HEK293 (cell line): Measurements from ENCODE around the gene ARHGEF37.

Experiments
- BCL11A ChIP-seq: fragments of 450-650 bp; formaldehyde crosslinking; IDR thresholded peaks from 2 replicates; pipeline ENCODE4 v1.5.1; 2016; ENCODE audit warnings: low read depth, missing biosample characterization, missing genetic modification characterization
- KLF7 ChIP-seq: fragments of 450-650 bp; formaldehyde crosslinking; IDR thresholded peaks from 2 replicates; pipeline ENCODE4 v1.5.1; 2016; ENCODE audit warnings: missing biosample characterization, missing genetic modification characterization, borderline replicate concordance
- MYNN ChIP-seq: fragments of 450-650 bp; formaldehyde crosslinking; IDR thresholded peaks from 2 replicates; pipeline ENCODE4 v1.5.1; 2016; ENCODE audit warnings: missing biosample characterization, missing genetic modification characterization, borderline replicate concordance
- ZBTB7A ChIP-seq: fragments of 450-650 bp; formaldehyde crosslinking; IDR thresholded peaks from 2 replicates; pipeline ENCODE4 v1.5.1; 2016; ENCODE audit warnings: low read depth, missing biosample characterization, missing genetic modification characterization
- ZNF175 ChIP-seq: fragments of 450-650 bp; formaldehyde crosslinking; IDR thresholded peaks from 2 replicates; pipeline ENCODE4 v1.5.1; 2016; ENCODE audit warnings: missing biosample characterization, missing genetic modification characterization
- ZNF274 ChIP-seq, 2 experiments: fragments of 200-500 bp in 1 of 2; fragments of 450-650 bp in 1 of 2; sonication (Bioruptor generic) in 1 of 2; formaldehyde crosslinking in 1 of 2; IDR thresholded peaks; 2 replicates each; pipeline versions ENCODE4 v1.5.1 to v1.6.1; 2014 to 2016; ENCODE audit warnings: borderline replicate concordance in 1 of 2, inconsistent platforms in 1 of 2, low read length in 1 of 2, missing biosample characterization in 1 of 2, missing genetic modification characterization in 1 of 2
- ZNF292 ChIP-seq: fragments of 450-650 bp; formaldehyde crosslinking; IDR thresholded peaks from 2 replicates; pipeline ENCODE4 v1.5.1; 2016; ENCODE audit warnings: low read depth, missing biosample characterization, missing genetic modification characterization, borderline replicate concordance
- TF ChIP-seq, protein P1 (sequence below): fragments of 450-650 bp; formaldehyde crosslinking; IDR thresholded peaks from 2 replicates; pipeline ENCODE4 v1.5.1; 2016; ENCODE audit warnings: missing biosample characterization, missing genetic modification characterization
- TF ChIP-seq, protein P2 (sequence below): fragments of 450-650 bp; formaldehyde crosslinking; IDR thresholded peaks from 2 replicates; pipeline ENCODE4 v1.5.1; 2016; ENCODE audit warnings: missing biosample characterization, missing genetic modification characterization, borderline replicate concordance
- TF ChIP-seq, protein P3 (sequence below): IDR thresholded peaks from 2 replicates; pipeline ENCODE4 v1.6.1; 2011; ENCODE audit warnings: mild to moderate bottlenecking, low read depth, low read length, borderline replicate concordance

DNA sequence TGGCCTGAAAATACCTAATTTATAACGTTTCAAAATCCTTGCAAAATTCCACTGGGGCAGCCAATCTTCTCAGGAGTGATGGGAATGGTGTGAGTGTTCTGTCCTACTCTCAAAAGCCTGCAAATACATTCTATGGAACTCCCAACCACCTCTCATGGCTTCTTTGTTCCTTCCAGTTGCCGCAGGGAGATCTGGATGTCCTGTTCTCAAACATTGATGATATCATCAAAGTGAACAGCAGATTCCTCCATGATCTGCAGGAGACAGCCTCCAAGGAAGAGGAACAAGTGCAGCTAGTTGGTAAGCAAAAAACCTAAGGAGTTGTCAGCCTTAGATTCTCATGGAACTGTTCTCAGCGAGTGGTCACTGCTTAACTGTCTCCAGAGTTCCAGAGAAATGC is 19.6 kb downstream of the ARHGEF37 start:
- TF ChIP-seq ZNF175 = no peak
- TF ChIP-seq, protein P1, sequence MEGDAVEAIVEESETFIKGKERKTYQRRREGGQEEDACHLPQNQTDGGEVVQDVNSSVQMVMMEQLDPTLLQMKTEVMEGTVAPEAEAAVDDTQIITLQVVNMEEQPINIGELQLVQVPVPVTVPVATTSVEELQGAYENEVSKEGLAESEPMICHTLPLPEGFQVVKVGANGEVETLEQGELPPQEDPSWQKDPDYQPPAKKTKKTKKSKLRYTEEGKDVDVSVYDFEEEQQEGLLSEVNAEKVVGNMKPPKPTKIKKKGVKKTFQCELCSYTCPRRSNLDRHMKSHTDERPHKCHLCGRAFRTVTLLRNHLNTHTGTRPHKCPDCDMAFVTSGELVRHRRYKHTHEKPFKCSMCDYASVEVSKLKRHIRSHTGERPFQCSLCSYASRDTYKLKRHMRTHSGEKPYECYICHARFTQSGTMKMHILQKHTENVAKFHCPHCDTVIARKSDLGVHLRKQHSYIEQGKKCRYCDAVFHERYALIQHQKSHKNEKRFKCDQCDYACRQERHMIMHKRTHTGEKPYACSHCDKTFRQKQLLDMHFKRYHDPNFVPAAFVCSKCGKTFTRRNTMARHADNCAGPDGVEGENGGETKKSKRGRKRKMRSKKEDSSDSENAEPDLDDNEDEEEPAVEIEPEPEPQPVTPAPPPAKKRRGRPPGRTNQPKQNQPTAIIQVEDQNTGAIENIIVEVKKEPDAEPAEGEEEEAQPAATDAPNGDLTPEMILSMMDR (tag by site-specific recombination) = no peak
- no peak for TF ChIP-seq ZNF292 (tag by site-specific recombination)
- no peak for TF ChIP-seq MYNN
- TF ChIP-seq BCL11A (tag by site-specific recombination) = no peak
- no peak for TF ChIP-seq KLF7 (tag by site-specific recombination)
- TF ChIP-seq ZNF274 (IDR thresholded peaks at IDR 0.05; ENCODE audit: low read length) = no peak
- no peak for TF ChIP-seq ZNF274 (tag by site-specific recombination; IDR thresholded peaks at IDR 0.05; ENCODE audit: borderline replicate concordance)
- TF ChIP-seq ZBTB7A (tag by site-specific recombination) = no peak
- TF ChIP-seq, protein P2, sequence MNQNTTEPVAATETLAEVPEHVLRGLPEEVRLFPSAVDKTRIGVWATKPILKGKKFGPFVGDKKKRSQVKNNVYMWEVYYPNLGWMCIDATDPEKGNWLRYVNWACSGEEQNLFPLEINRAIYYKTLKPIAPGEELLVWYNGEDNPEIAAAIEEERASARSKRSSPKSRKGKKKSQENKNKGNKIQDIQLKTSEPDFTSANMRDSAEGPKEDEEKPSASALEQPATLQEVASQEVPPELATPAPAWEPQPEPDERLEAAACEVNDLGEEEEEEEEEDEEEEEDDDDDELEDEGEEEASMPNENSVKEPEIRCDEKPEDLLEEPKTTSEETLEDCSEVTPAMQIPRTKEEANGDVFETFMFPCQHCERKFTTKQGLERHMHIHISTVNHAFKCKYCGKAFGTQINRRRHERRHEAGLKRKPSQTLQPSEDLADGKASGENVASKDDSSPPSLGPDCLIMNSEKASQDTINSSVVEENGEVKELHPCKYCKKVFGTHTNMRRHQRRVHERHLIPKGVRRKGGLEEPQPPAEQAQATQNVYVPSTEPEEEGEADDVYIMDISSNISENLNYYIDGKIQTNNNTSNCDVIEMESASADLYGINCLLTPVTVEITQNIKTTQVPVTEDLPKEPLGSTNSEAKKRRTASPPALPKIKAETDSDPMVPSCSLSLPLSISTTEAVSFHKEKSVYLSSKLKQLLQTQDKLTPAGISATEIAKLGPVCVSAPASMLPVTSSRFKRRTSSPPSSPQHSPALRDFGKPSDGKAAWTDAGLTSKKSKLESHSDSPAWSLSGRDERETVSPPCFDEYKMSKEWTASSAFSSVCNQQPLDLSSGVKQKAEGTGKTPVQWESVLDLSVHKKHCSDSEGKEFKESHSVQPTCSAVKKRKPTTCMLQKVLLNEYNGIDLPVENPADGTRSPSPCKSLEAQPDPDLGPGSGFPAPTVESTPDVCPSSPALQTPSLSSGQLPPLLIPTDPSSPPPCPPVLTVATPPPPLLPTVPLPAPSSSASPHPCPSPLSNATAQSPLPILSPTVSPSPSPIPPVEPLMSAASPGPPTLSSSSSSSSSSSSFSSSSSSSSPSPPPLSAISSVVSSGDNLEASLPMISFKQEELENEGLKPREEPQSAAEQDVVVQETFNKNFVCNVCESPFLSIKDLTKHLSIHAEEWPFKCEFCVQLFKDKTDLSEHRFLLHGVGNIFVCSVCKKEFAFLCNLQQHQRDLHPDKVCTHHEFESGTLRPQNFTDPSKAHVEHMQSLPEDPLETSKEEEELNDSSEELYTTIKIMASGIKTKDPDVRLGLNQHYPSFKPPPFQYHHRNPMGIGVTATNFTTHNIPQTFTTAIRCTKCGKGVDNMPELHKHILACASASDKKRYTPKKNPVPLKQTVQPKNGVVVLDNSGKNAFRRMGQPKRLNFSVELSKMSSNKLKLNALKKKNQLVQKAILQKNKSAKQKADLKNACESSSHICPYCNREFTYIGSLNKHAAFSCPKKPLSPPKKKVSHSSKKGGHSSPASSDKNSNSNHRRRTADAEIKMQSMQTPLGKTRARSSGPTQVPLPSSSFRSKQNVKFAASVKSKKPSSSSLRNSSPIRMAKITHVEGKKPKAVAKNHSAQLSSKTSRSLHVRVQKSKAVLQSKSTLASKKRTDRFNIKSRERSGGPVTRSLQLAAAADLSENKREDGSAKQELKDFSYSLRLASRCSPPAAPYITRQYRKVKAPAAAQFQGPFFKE (tag by site-specific recombination) = no peak
- TF ChIP-seq, protein P3, sequence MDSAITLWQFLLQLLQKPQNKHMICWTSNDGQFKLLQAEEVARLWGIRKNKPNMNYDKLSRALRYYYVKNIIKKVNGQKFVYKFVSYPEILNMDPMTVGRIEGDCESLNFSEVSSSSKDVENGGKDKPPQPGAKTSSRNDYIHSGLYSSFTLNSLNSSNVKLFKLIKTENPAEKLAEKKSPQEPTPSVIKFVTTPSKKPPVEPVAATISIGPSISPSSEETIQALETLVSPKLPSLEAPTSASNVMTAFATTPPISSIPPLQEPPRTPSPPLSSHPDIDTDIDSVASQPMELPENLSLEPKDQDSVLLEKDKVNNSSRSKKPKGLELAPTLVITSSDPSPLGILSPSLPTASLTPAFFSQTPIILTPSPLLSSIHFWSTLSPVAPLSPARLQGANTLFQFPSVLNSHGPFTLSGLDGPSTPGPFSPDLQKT = no peak
